Epithelial cell of esophagus (primary cell): ENCODE measurements around the gene TMEM225B.

Experiments used
- DNase-seq: peaks from one replicate; pipeline ENCODE4 v3.0.0; 2010; ENCODE audit warnings: low read depth
- H3K4me3 ChIP-seq: 2 replicates; pipeline ENCODE4 v1.5.1; 2011; ENCODE audit warnings: mild to moderate bottlenecking, low read length, control low read depth
- CTCF ChIP-seq: IDR thresholded peaks from 2 replicates; pipeline ENCODE4 v1.5.1; 2011; ENCODE audit warnings: low read depth, mild to moderate bottlenecking, low read length, control low read depth, inconsistent platforms; ENCODE audit not compliant: insufficient read depth; ENCODE audit errors: missing control alignments

Gene TMEM225B

GRCh38 chr7:99601656-99602310, 3.7 kb downstream of the TMEM225B start:
- no peak for TF ChIP-seq CTCF
- no peak overlapping the region for H3K4me3 ChIP-seq
- no peak for DNase-seq

GRCh38 chr7:99605527-99605926, 7.5 kb downstream of the TMEM225B start:
- H3K4me3 ChIP-seq: no peak overlapping the region
- no peak for DNase-seq
- no peak for TF ChIP-seq CTCF

GRCh38 chr7:99606531-99606930, 8.5 kb downstream of the TMEM225B start:
- DNase-seq: no peak
- TF ChIP-seq CTCF: no peak
- no peak overlapping the region for H3K4me3 ChIP-seq

- no peak overlapping the region for H3K4me3 ChIP-seq
- TF ChIP-seq CTCF: no peak
- DNase-seq: no peak
Observed at GRCh38 chr7:99607548-99607947, 9.5 kb downstream of the TMEM225B start.

GRCh38 chr7:99614495-99614894, 16.4 kb downstream of the TMEM225B start:
- no peak for TF ChIP-seq CTCF
- no peak overlapping the region for H3K4me3 ChIP-seq
- no peak for DNase-seq

GRCh38 chr7:99615989-99616358, 17.9 kb downstream of the TMEM225B start:
- TF ChIP-seq CTCF: no peak
- H3K4me3 ChIP-seq: peak overlapping the region; percentile 98
- no peak for DNase-seq

- no peak for TF ChIP-seq CTCF
- peak; percentile 91 for DNase-seq
- H3K4me3 ChIP-seq: peak within 1 kb of the TSS; percentile 98
Observed at GRCh38 chr7:99616359-99617191, 18.5 kb downstream of the TMEM225B start, which contains the start of gene ZSCAN25. Gene ZSCAN25, plus strand, starts transcription at chr7:99616946. Its CDS starts 2,661 bp downstream, at chr7:99619607.
